ENCODE data around the gene VEPH1.

The VEPH1 gene

DNA sequence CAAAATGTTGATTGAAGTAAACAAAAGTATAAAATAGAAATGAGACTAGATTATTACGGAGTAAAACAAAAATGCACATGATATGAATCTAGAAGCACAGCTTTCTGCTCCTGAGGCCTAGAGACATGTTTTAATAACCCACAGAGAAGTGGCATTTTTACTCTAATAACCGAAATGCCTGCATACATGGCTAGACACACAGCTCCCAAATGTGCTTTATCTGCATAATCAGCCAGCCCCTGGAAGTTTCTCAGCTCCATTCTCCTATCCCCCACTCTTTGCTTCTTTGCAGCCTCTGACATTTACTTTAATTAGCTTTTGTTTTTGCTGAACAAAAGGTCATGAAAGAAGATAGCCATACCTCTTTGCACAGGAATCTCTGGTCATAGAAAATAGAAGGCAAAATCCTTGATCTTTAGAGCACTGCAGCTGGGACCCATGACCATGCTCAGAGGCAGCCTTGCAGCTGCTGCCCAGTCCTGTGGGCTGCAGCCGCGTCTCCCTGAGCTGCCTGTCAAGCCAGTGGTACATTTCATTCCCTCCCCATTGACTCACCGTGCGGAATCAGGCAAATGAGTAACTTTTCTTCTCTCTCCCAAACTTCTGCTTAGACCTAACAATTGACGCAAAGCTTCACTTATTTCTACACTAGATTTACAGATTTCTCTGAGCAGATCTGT, at the start of gene VEPH1:
VEPH1 (minus strand) TSS at position 501 of the 680 bp plus-strand sequence. CDS start 8,067 bp downstream, outside the sequence.
- DNase-seq = no peak

DNA sequence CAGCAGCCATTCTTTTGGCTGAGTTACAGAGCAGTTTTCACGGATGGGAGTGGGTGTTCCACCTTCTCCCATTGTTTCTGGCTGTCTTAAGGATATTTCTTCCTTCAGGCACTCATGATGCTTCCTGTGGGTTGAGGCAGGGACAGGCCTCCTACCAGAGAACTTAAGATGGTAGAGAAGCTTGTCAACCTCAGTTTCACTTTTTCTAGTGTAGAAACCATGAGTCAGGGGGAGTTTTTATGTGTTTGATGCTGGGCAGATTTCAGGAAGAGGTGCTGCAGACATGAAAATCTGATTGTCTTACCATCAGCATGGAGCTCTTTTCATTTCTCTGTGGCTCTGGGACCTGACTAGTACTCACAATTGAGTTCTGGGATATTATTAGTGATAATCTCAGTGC, 48.7 kb upstream of the VEPH1 start:
- DNase-seq = no peak

DNA sequence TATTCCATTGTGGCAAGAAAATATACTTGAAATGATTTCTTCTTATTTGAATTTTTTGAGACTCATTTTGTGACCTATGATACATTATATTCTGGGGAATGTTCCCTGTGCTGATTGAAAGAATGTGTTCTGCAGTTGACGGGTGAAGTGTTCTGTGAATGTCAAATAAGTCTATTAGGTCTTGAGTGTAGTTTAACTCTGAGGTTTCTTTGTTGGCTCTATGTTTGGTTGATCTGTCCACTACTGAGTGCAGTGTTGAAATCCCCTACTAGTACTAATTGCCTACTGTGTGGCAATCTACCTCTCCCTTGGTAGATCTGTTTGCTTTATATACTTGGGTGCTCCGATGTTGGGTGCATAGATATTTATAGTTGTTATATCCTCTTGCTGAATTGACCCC, 46.3 kb upstream of the VEPH1 start:
- DNase-seq = no peak

DNA sequence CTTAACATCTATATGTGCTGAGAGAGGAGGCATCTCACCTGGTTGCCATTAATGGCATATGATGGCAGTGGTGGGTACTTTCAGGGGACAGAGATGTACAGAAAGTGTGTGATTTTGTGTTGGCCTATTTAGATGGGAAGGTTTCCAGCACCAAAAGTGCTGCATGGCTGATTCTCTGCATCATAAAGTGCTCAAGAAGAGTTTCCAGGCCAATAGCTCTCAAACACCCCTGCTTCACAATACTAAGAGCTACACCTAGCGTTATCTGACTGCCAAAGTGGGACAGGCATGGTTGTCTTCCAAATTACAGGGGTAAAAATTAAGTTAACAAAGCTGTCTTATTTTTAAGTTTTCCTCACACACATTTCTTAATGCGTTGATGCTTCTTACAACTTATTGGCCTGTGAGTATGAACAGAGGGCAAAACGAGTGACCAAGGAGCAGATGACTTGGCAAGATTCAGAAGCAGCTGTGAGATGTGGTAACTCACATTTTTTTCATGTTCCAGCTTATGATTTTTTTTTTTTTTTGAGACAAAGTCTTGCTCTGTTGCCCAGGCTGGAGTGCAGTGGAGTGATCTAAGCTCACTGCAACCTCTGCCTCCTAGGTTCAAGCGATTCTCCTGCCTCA, 41.4 kb upstream of the VEPH1 start:
- no peak for DNase-seq

DNA sequence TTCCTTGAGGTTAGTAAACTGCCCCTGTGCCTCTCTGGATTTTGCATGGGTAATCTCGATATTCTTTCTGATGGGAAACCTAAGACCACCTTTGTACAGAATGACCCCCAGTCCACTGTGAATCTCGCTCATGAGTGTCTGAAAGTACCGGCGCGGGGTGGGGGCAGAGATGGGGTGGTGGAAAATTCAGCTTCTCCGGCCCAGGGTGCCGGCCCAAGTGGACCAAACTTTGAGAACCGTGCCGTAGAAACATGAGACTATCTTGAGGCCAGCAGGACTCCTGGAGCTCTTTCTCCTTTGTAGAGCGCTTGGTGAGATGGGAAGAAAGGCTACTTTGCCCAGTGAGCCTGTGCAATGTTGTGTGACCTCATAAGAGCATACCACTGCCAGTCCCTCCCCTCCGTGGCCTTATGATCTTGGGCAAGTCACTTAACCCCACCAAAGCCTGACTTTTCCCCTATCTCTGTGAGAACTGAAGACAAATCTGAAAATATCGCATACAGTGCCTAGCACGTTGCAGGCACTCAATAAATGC, 40.4 kb upstream of the VEPH1 start:
- DNase-seq = no peak

DNA sequence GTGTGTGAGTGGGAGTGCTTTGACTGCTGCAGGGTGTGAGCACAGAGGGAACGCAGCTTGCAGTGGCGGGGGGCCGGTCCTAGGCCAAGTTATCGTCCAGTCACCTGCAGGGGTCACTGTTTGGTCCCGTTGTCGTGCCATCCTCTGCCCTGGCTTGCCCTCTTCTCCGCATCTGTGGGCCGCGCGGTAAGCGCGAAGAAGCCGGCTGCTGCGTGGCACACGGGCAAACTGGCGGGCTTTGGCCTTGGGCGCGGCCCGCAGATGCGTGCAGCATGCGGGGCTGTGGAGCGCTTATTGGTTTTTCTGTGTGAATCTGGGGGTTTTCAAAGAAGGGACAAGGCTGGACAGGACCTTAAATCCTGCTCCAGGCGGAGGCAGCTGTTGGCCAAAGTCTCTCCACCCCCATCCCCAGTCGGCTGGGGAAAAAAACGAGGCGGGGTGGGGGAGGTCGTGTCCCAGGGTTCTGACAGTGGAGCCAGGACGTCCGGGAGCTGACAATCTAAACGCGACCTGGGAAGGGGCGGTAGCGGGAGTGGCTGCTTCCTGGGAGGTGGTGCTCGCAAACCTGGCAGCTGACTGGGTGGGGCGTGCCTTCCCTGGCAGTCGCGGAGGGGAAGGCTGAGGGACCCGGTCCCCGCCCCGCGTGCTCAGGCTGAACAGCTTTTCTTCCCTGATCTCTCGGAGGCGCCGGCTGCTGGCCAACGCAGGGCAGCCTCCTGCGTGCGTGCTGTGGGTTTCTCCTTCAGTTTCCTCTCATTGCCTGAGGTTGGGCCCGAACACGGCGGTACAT, 39.7 kb upstream of the VEPH1 start:
- DNase-seq = no peak

DNA sequence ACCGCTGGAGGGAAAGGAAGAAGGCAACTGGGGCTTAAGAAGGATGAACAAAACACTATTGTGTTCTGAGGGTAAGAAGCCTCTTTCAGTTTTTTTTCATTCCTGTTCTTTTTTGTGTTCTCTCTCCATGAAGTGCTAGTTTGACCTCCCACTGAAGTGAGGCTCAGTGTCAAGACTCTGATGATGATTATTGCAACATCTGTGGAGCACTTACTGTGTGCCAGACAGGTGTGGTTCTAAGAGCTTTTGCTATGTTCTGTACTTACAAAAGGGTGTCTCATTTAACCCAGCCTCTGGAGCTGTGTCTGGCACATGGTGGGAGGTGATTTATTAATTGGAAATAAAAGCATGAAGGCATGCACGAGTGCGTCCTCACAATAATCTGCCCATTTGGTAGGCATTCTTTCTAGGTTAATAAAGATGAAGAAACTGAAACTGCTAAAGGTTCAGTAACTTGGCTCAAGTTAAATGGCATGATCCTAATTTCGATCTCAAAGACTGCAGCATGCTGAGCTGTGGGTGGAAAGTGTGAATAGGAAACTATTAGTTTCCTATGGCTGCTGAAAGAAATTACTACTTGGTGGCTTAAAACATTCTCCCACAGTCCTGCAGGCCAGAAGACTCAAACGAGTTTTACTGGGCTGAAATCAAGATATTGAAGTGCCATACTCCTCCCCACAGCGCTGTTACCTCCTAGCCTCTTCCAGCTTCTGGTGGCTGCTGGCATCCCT, 38.5 kb upstream of the VEPH1 start:
- DNase-seq = no peak

DNA sequence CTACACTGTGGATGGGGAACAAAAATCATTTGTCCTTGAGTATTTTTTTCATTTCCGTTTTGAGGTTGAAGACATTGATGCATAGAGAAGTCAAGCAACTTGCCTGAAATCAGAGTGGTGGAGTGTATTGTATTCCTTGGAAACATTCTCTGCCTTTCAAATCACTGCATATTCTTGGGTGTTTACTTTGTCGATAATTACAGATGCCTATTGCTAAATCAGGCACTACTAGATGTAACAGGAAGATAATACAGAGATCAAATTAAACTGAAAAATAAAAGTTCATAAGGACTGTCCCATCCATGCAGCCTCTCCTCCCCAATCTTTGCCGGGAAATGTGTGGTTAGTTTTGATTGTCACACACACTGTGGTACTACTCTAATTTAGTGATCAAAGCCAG, 37.4 kb upstream of the VEPH1 start:
- no peak for DNase-seq

DNA sequence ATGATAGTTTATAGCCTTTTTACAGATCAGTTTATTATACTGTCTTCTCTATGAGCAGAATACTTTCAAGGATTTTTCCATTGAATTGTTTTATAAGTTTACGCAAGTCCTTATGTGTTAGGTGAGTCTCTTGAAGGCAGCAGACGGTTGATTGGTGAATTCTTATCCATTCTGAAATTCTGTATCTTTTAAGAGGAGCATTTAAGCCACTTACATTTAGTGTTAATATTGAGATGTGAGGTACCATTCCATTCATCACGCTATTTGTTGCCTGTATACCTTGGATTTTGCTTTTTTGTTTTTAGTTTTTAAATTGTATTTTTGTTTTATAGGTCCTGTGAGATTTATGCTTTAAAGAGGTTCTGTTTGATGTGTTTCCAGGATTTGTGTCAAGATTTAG, 32.5 kb upstream of the VEPH1 start:
- no peak for DNase-seq

DNA sequence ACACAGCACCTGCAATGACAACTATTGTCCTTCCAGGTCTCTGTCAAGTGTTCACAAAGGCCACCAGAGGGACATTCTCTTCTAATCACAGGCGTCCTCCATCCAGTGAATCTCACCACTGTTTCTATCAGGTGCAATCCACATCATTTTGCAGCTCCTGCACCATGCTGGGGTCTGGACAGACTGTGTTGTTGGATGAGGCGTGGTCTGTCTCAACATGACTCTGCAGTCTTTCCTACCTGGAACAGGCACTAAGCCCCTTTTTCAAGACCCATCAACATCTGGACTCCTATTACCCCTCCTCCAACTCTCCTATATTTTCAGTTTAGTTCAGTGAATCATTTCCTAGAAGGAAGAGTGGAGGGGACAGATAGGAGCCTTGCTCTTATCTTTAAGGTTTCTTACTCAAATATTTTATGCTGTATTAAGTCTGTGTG, 31.5 kb upstream of the VEPH1 start:
- DNase-seq = no peak

DNA sequence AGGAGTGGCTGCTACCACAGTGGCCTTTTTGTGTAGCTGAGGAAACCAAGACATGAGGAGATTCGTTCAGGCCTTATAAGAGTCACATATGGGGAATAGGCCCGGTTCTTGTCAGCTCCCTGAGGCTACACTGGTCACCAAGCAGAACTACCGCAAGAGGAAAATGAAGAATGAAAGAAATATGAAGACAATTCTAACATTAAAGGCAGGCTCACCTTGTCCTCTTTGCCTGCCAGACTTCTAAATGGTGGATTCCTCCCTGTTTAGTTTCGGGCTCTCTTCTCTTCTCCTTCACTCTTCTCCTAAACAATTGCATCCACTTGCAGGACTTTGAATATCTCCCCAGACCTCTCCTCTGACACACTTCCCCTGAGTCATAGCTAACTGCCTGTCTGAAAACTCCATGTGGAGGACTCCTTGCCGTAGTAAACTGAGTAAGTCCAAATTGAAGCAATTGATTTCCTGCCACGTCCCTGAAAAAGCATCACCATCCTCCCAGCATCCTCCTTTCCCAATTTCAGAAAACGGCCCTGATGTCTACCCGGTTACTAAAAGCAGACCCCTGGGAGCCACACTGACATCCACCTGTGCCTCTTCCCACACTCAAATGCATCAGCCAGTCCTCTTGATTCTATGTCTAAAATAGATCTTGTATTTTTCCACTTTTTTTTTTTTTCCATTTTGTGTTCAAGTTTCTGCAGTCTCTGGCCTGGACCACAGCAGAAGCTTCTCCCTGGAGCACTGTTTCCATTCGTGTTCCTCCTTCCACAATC, 30.3 kb upstream of the VEPH1 start:
- DNase-seq = no peak

DNA sequence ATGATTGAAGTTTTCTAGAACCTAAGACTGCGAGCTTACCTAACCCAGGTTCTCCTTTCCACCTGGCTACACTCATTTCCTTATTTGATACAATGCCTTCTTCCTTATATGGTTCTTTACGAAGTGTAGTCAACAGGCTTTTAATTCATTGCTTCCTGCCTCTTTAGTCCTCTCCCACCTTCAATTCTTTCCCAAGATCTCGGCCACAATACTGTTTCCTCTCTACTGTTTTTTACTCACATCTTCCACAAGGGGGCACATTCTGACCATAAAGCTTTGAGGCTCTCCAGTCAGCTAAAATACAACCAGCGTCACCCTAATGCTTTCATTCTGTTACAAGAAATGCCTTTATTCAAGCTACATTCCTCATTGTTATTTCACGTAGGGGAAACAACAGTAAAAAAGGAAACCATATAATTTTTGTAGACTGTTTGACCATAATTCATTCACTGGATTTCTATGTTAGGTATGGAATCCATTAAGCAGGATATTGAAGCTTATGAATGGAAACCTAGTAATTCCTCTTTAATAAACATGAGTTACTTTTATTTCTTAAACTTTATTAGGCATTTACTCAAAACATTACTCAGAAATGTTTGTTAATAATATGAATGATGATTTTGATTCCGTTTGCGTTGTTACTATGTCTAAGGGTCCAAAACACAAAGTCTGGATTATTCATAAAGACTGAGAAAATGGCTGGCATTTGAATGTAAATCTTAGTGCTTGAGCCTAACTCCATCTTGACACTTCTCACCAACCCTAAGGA, 29.5 kb upstream of the VEPH1 start:
- no peak for DNase-seq

DNA sequence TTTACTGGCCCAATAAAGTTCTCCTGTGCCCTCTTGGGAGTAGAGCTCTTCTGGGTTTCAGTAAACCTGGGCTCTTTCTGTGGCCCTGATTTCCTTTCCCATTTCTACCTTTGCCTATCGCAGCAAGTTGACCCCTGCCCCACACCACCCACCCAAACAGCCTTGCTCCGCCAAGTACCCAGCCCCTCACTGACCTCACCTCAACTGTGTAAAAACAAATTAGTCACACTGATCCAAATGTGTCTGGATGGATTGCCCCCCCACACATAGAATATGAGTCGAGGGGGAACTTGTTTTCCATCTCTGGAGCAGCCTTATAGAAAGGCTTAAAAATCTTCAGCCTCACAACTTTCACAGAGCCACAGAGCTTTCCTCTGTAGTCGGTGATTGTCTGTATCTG, 28.6 kb upstream of the VEPH1 start:
- no peak for DNase-seq

DNA sequence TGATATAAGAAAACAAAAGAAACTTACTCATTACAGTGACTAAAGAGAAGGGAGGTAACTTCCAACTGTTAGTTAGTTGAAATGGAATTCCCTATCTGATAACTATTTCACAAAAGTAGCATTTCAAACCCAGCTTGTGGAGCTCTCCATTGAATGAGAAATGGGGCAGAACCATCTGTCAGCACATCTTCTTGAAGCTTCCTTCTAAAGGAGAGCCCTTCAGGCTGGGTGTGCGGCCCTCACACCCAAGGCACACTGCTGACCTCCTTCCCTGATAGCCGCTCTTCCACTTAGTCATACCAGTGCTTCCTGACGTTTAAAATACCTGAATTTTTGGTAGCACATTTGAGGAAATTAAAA, 28.1 kb upstream of the VEPH1 start:
- no peak for DNase-seq

DNA sequence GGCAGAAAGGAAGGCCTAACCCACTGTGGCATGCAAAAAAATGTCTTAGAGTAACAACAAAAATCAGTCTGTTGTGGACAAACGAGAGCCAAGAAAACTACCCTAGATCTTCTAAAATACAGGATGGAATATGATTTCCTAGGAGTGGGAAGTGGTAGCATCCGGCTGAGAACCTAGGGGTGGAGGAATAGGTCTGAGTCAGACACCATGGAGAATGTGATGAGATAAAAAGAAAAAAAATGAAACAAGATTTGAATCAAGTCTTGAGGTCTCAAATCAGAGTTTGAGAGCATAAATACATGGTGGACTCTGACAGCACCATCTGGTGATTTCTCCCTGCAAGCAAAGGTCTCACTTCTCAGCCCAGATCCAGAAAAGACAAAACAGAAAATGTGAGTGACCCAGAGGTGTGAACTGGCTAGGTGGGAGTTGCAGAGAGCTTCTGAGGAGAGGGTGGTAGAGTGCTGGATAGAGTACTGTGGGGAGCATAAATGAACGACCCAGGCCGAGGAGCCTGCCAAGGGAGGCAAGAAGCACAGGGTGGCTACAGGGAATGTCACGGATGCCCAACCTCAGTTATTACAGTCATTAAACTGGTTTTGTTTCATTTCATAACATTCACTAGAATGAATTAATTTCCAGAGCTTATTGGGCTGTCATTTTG, 27.6 kb upstream of the VEPH1 start:
- DNase-seq = no peak

DNA sequence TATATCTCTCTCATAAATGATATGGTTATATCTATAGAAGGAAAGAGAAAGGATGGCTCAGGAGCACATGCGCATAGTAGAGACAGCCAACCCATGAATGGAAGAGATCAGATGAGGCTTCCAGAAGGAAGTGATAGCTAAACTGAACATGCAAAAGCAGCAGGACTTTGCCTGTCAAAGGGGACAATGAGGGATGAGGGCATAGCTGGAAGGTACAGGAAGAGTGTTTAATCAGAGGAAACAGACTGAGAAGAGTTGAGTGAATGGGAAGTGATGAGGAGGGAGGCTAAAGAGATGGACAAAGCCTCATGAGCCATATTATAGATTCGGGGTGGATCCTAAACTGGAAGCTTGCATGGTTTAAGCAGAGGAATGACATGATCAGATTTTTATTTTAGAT, 26.5 kb upstream of the VEPH1 start:
- no peak for DNase-seq

DNA sequence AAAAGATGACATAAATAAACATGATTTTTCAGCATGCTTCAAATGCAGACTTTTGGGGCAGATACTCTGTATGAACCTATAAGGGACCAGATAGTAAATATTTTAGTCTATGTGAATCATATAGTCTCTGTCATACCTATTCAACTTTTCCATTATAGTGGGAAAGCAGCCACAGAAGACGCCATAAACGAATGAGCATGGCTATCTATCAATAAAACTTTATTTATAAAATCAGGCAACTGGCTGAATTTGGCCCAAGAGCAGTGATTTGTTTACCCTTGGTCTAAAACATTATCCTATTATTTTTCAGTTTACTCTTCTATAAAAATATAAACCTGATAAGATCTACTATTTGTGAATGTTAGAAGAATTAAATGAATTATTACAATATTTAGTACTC, 25.9 kb upstream of the VEPH1 start:
- no peak for DNase-seq

DNA sequence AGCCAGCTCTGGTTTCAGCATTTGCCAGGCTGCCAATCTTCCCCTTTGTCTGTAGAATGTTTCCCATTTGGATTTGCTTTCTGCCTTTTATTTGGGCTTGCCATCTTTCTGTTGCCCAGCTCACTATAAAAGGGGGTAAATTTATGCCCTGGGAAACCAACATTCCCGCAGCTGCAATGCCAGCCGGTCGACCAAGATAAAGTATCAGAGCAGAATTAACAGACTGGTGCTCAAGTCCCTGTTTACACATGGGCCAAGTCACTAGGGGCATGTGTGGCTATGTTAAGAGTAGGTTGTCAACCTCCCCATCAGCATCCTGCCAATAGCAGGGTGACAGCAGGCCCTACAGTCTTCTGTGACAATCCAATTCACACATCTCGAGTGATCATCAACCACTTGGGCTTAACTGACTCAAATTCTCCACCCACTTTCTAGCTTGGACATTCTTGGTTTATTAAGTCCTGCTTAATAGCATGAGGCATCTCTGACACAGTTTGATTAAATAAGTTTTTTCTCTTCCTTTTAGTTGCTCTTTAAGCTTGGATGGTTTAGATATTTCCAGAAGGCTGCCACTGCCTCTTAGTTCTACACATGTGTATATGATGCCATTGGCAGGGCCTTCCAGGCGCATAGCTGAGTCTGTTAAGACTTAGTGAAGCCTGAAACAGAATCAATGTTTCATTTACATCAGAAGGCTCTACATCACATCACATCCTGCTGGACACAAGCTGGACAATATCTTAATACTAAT, 24.1 kb upstream of the VEPH1 start:
- DNase-seq = no peak

DNA sequence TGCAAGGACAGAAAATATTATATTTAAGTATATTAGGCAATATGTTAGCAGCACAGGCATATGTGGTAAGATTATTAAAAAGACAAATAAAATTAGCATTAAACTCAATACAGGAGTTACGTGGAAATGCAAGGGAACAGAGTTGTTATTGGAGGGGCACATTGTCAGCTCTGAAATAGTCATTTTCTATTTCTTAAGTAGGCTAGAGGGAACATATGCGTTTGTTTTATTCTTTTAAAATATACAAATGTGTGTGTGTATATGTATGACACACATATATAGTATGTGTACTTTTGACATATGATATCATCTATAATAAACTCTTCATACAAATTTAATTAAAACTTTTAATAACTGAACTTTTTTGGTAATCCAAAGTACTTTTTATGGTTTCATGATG, 22.8 kb upstream of the VEPH1 start:
- DNase-seq = no peak

DNA sequence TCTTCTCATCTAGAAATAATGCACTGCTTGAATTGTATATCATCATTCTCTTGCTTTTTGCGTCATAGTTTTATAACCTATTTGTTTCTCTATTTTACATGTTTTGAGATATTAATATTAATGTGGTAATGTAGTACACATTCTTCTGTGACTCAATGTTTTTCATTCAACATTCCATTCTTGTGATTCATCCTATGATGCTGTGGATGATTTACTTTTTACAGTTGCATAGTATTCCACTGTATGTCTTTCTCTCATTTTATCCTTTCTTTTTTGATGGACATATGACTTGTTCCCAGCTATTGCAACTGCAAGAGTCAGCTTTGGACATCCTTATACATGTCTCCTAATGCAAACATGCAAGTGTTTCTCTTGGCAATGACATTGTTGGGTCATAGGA, 20.6 kb upstream of the VEPH1 start:
- no peak for DNase-seq

Data from activated naive CD4-positive, alpha-beta T cell treated with Interleukin-2 at 50 U/mL for 16 hours (primary cell).